ENCODE results near the gene CUL4A.

DNA sequence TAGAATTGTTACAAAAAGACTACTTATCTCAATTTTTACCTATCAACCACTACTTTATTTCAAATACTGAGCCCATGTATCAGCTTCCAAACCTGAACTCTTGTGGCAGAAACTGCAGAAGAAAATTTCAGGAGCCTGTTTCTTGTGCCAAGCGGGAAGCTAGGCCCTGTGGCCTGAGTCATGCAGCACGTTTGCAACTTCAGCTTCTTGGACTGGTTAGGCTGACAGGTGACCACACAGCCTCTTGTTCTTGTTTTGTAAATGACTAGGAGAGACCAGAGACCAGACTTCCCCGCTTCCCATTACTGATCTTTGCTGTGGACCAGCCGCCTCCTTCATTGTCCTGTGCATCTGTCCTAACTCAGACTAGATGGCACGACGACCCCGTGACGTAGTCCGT is 84.3 kb downstream of the CUL4A start:
- TF ChIP-seq RAD21 (IDR thresholded peaks at IDR 0.05; ENCODE audit: low read length) (no peak), NRF1 (IDR thresholded peaks at IDR 0.05; ENCODE audit: low read depth, low read length) (no peak), GABPA (IDR thresholded peaks at IDR 0.05; ENCODE audit: low read depth) (no peak)
